Erythroblast (primary cell): ENCODE measurements around the gene CGB7.
"Not testable (repeated sequence)": the region's sequence is repeated elsewhere in the genome, so short reads cannot be mapped to it uniquely, and the experiment has no call there.

Experiments
- GATA1 ChIP-seq: IDR thresholded peaks from 2 replicates; pipeline ENCODE4 v1.6.1; 2011; ENCODE audit warnings: low read depth, mild to moderate bottlenecking, control low read depth, low read length, moderate library complexity
- POLR2A ChIP-seq: IDR thresholded peaks from 2 replicates; pipeline ENCODE4 v1.6.1; 2011; ENCODE audit warnings: mild to moderate bottlenecking, low read length

DNA sequence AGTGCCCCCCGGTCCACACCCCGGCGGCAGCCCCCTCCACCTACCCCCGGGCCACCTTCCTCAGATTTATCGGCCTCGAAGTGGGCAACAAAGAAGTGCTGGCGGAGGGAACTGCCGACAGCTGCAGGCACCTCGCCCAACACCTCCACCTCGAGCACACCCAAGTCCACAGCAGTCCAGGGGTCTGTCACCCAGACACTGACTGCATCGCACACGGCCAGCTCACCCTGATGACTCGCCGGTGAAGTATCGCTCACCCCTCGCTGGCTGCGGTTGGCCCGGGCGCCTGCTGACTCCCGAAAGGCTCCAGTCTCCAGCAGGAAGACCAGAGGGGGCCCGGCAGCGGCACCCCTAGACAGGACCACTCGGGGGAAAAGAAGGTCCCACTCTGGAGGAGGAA, 31.9 kb downstream of the CGB7 start:
- TF ChIP-seq POLR2A, GATA1: not testable (repeated sequence)
